C4-2B (cell line): ENCODE measurements around the gene COCH.

Experiments used
- ZFX ChIP-seq: fragments of 450-650 bp; IDR thresholded peaks from 2 replicates; pipeline ENCODE4 v1.6.1; 2017
- TF ChIP-seq, protein P1 (sequence below): fragments of 450-650 bp; conservative IDR thresholded peaks from 2 replicates; pipeline ENCODE4 v1.5.1; 2017; ENCODE audit warnings: mild to moderate bottlenecking

DNA sequence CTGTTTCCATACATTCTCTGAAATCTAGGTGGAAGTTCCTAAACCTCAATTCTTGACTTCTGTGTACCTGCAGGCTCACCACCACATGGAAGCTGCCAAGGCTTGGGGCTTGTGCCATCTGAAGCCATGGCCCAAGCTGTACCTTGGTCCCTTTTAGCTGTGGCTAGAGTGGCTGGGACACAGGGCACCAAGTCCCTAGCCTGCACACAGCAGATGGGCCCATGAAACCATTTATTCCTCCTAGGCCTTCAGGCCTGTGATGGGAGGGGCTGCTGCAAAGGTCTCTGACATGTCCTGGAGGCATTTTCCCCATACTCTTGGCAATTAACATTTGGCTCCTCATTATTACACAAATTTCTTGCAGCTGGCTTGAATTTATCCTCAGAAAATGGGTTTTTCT lies 40.0 kb upstream of the COCH start:
- TF ChIP-seq, protein P1, sequence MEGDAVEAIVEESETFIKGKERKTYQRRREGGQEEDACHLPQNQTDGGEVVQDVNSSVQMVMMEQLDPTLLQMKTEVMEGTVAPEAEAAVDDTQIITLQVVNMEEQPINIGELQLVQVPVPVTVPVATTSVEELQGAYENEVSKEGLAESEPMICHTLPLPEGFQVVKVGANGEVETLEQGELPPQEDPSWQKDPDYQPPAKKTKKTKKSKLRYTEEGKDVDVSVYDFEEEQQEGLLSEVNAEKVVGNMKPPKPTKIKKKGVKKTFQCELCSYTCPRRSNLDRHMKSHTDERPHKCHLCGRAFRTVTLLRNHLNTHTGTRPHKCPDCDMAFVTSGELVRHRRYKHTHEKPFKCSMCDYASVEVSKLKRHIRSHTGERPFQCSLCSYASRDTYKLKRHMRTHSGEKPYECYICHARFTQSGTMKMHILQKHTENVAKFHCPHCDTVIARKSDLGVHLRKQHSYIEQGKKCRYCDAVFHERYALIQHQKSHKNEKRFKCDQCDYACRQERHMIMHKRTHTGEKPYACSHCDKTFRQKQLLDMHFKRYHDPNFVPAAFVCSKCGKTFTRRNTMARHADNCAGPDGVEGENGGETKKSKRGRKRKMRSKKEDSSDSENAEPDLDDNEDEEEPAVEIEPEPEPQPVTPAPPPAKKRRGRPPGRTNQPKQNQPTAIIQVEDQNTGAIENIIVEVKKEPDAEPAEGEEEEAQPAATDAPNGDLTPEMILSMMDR, result no peak
- no peak for TF ChIP-seq ZFX
